ENCODE results near the gene PLCB4.

The PLCB4 gene

DNA sequence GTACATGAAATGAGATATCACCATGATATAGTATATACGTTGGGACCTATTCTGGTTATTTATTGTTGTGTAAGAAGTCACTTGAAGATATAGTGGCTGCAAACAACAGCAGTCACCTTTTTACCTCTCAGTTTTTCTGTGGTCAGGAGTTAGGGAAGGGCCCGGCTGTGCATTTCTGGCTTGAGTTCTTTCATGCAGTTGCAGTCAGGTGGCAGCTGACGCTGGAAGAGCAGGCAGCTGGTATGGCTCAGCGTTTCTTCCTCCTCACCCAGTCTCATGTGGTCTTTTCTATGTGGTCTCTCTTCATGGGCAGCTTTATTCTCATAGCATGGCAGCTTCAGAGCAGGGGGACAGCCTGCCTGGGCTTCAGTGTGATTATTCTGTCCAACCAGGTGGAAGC is 154.4 kb downstream of the PLCB4 start:
- Histone ChIP-seq H3K23ac (ENCODE audit: low read length) (no peak overlapping the region), H2AFZ (ENCODE audit: insufficient read depth, low read length, poor library complexity) (no peak overlapping the region), H3K79me2 (ENCODE audit: control insufficient read depth, insufficient read depth, low read length, poor library complexity) (no peaks in the 10 kb centered on the region), H2BK5ac (ENCODE audit: low read depth, low read length, poor library complexity) (no peak overlapping the region), H3K4me2 (ENCODE audit: low read length) (no peak overlapping the region), H2AK5ac (ENCODE audit: low read length) (no peak overlapping the region), H3K4me1 (ENCODE audit: control insufficient read depth in 1 of 2, insufficient read depth in 2 of 2, low read length in 2 of 2) (peaks cover 5% of the 10 kb centered on the region in 2 experiments), H3K79me1 (ENCODE audit: low read length) (no peaks in the 10 kb centered on the region), H2BK120ac (ENCODE audit: insufficient read depth, low read length, poor library complexity) (no peak overlapping the region), H4K12ac (ENCODE audit: low read depth, low read length) (no peak overlapping the region), H3K9ac (ENCODE audit: low read length) (no peak overlapping the region), H3K36me3 (ENCODE audit: control insufficient read depth in 1 of 2, insufficient read depth in 2 of 2, low read length in 2 of 2) (no peaks in the 10 kb centered on the region), H3K27me3 (ENCODE audit: insufficient read depth, low read length) (no peaks in the 10 kb centered on the region), H3K27ac (ENCODE audit: low read depth, low read length) (no peak overlapping the region), H3K4me3 (ENCODE audit: low read depth, low read length) (no peak overlapping the region), H3K9me3 (ENCODE audit: insufficient read depth, low read depth, low read length) (no peaks in the 10 kb centered on the region), H2BK12ac (ENCODE audit: low read length) (no peak overlapping the region), H3K18ac (ENCODE audit: low read length) (no peak overlapping the region), H3K4ac (ENCODE audit: low read depth, low read length) (no peak overlapping the region), H3K14ac (ENCODE audit: low read length) (no peak overlapping the region), H4K91ac (ENCODE audit: low read depth, low read length) (no peak overlapping the region), H4K8ac (ENCODE audit: low read depth, low read length) (no peak overlapping the region)
- no peak for DNase-seq
- whole genome bisulfite sequencing (ENCODE audit: extremely low coverage, insufficient coverage, insufficient read length), result no CpG with 5 or more reads among the region's 4 CpGs

- Histone ChIP-seq H4K8ac (ENCODE audit: low read depth, low read length) (no peak overlapping the region), H3K14ac (ENCODE audit: low read length) (no peak overlapping the region), H3K27me3 (ENCODE audit: insufficient read depth, low read length) (no peaks in the 10 kb centered on the region), H2AK5ac (ENCODE audit: low read length) (no peak overlapping the region), H3K18ac (ENCODE audit: low read length) (no peak overlapping the region), H3K4ac (ENCODE audit: low read depth, low read length) (no peak overlapping the region), H3K4me1 (ENCODE audit: control insufficient read depth in 1 of 2, insufficient read depth in 2 of 2, low read length in 2 of 2) (peaks cover 4 to 5% of the 10 kb centered on the region in 2 experiments), H3K27ac (ENCODE audit: low read depth, low read length) (no peak overlapping the region), H3K79me2 (ENCODE audit: control insufficient read depth, insufficient read depth, low read length, poor library complexity) (no peaks in the 10 kb centered on the region), H3K79me1 (ENCODE audit: low read length) (no peaks in the 10 kb centered on the region), H2AFZ (ENCODE audit: insufficient read depth, low read length, poor library complexity) (peak overlapping the region; percentile 54), H2BK12ac (ENCODE audit: low read length) (no peak overlapping the region), H3K9ac (ENCODE audit: low read length) (no peak overlapping the region), H3K4me2 (ENCODE audit: low read length) (no peak overlapping the region), H4K91ac (ENCODE audit: low read depth, low read length) (no peak overlapping the region), H2BK120ac (ENCODE audit: insufficient read depth, low read length, poor library complexity) (no peak overlapping the region), H4K12ac (ENCODE audit: low read depth, low read length) (no peak overlapping the region), H3K9me3 (ENCODE audit: insufficient read depth, low read depth, low read length) (no peaks in the 10 kb centered on the region), H3K36me3 (ENCODE audit: control insufficient read depth in 1 of 2, insufficient read depth in 2 of 2, low read length in 2 of 2) (no peaks in the 10 kb centered on the region), H3K4me3 (ENCODE audit: low read depth, low read length) (no peak overlapping the region), H3K23ac (ENCODE audit: low read length) (no peak overlapping the region), H2BK5ac (ENCODE audit: low read depth, low read length, poor library complexity) (no peak overlapping the region)
- no CpG with 5 or more reads among the region's 4 CpGs for WGBS (ENCODE audit: extremely low coverage, insufficient coverage, insufficient read length)
- DNase-seq, result no peak
Observed at GRCh38 chr20:9225879-9226278, 157.0 kb downstream of the PLCB4 start.

GRCh38 chr20:9227896-9228615 is 159.2 kb downstream of the PLCB4 start:
- Histone ChIP-seq H3K23ac (ENCODE audit: low read length) (no peak overlapping the region), H3K14ac (ENCODE audit: low read length) (no peak overlapping the region), H4K91ac (ENCODE audit: low read depth, low read length) (no peak overlapping the region), H3K79me1 (ENCODE audit: low read length) (no peaks in the 10 kb centered on the region), H3K18ac (ENCODE audit: low read length) (no peak overlapping the region), H3K27ac (ENCODE audit: low read depth, low read length) (no peak overlapping the region), H3K9me3 (ENCODE audit: insufficient read depth, low read depth, low read length) (no peaks in the 10 kb centered on the region), H3K4ac (ENCODE audit: low read depth, low read length) (no peak overlapping the region), H3K4me3 (ENCODE audit: low read depth, low read length) (no peak overlapping the region), H3K27me3 (ENCODE audit: insufficient read depth, low read length) (no peaks in the 10 kb centered on the region), H3K79me2 (ENCODE audit: control insufficient read depth, insufficient read depth, low read length, poor library complexity) (no peaks in the 10 kb centered on the region), H2BK5ac (ENCODE audit: low read depth, low read length, poor library complexity) (no peak overlapping the region), H3K36me3 (ENCODE audit: control insufficient read depth in 1 of 2, insufficient read depth in 2 of 2, low read length in 2 of 2) (no peaks in the 10 kb centered on the region), H2BK120ac (ENCODE audit: insufficient read depth, low read length, poor library complexity) (no peak overlapping the region), H4K8ac (ENCODE audit: low read depth, low read length) (no peak overlapping the region), H2AFZ (ENCODE audit: insufficient read depth, low read length, poor library complexity) (no peak overlapping the region), H2AK5ac (ENCODE audit: low read length) (no peak overlapping the region), H2BK12ac (ENCODE audit: low read length) (no peak overlapping the region), H3K4me1 (ENCODE audit: control insufficient read depth in 1 of 2, insufficient read depth in 2 of 2, low read length in 2 of 2) (no peaks in the 10 kb centered on the region), H3K9ac (ENCODE audit: low read length) (no peak overlapping the region), H4K12ac (ENCODE audit: low read depth, low read length) (no peak overlapping the region), H3K4me2 (ENCODE audit: low read length) (no peak overlapping the region)
- DNase-seq, result no peak
- no CpG with 5 or more reads among the region's 1 CpG for WGBS (ENCODE audit: extremely low coverage, insufficient coverage, insufficient read length)

- no peak overlapping the region for H2BK120ac ChIP-seq (ENCODE audit: insufficient read depth, low read length, poor library complexity)
- no peaks in the 10 kb centered on the region for H3K27me3 ChIP-seq (ENCODE audit: insufficient read depth, low read length)
- no peak overlapping the region for H4K8ac ChIP-seq (ENCODE audit: low read depth, low read length)
- H4K12ac ChIP-seq (ENCODE audit: low read depth, low read length), result no peak overlapping the region
- H2BK12ac ChIP-seq (ENCODE audit: low read length), result no peak overlapping the region
- H3K23ac ChIP-seq (ENCODE audit: low read length), result no peak overlapping the region
- no peak overlapping the region for H3K27ac ChIP-seq (ENCODE audit: low read depth, low read length)
- H3K36me3 ChIP-seq (ENCODE audit: control insufficient read depth in 1 of 2, insufficient read depth in 2 of 2, low read length in 2 of 2), result no peaks in the 10 kb centered on the region
- no peak overlapping the region for H3K4me2 ChIP-seq (ENCODE audit: low read length)
- H3K18ac ChIP-seq (ENCODE audit: low read length), result no peak overlapping the region
- H3K9ac ChIP-seq (ENCODE audit: low read length), result no peak overlapping the region
- no peak overlapping the region for H3K4me3 ChIP-seq (ENCODE audit: low read depth, low read length)
- no peak overlapping the region for H4K91ac ChIP-seq (ENCODE audit: low read depth, low read length)
- no peak overlapping the region for H2BK5ac ChIP-seq (ENCODE audit: low read depth, low read length, poor library complexity)
- no CpG with 5 or more reads among the region's 5 CpGs for WGBS (ENCODE audit: extremely low coverage, insufficient coverage, insufficient read length)
- no peak overlapping the region for H3K4ac ChIP-seq (ENCODE audit: low read depth, low read length)
- no peak for DNase-seq
- H2AFZ ChIP-seq (ENCODE audit: insufficient read depth, low read length, poor library complexity), result no peak overlapping the region
- H2AK5ac ChIP-seq (ENCODE audit: low read length), result no peak overlapping the region
- H3K79me1 ChIP-seq (ENCODE audit: low read length), result no peaks in the 10 kb centered on the region
- H3K79me2 ChIP-seq (ENCODE audit: control insufficient read depth, insufficient read depth, low read length, poor library complexity), result no peaks in the 10 kb centered on the region
- H3K4me1 ChIP-seq (ENCODE audit: control insufficient read depth in 1 of 2, insufficient read depth in 2 of 2, low read length in 2 of 2), result no peaks in the 10 kb centered on the region
- no peaks in the 10 kb centered on the region for H3K9me3 ChIP-seq (ENCODE audit: insufficient read depth, low read depth, low read length)
- H3K14ac ChIP-seq (ENCODE audit: low read length), result no peak overlapping the region
Observed at GRCh38 chr20:9228774-9229450, 160.0 kb downstream of the PLCB4 start.
